Smooth muscle cell (in vitro differentiated cells): ENCODE data around the gene AMZ2. TPM values are rescaled to one million over a fixed set of nuclear protein-coding genes. Genes with fewer than 3 reads are reported as not detected.
A peak's percentile ranks its signal among the peaks of the same experiment; 100 is the strongest.
"Not testable (repeated sequence)": the region's sequence is repeated elsewhere in the genome, so short reads cannot be mapped to it uniquely, and the experiment has no call there.

Experiments used
- DNase-seq: peaks from one replicate; lab custom pipeline; 2025; ENCODE audit not compliant: unreplicated experiment; lab: John Stamatoyannopoulos, UW
- H2AFZ ChIP-seq: fragments of 200-600 bp; sonication (generic); 2 replicates; pipeline ENCODE4 v1.6.0; 2016; ENCODE audit warnings: antibody characterized with exemption, low read depth, mild to moderate bottlenecking
- H3F3A ChIP-seq: fragments of 200-600 bp; sonication (generic); 2 replicates; pipeline ENCODE4 v1.6.0; 2017; ENCODE audit warnings: antibody characterized with exemption, low read depth
- H3K27ac ChIP-seq: fragments of 200-600 bp; sonication (generic); 2 replicates; pipeline ENCODE4 v1.5.1; 2016; ENCODE audit warnings: low read depth, mild to moderate bottlenecking
- H3K27me3 ChIP-seq: fragments of 200-600 bp; sonication (generic); 2 replicates; pipeline ENCODE4 v1.6.1; 2016; ENCODE audit warnings: low read depth, mild to moderate bottlenecking
- H3K36me3 ChIP-seq: fragments of 200-600 bp; sonication (generic); 2 replicates; pipeline ENCODE4 v1.5.1; 2016; ENCODE audit warnings: low read depth
- H3K4me1 ChIP-seq: fragments of 200-600 bp; sonication (generic); 2 replicates; pipeline ENCODE4 v1.5.1; 2016; ENCODE audit warnings: low read depth
- H3K4me2 ChIP-seq: fragments of 200-600 bp; sonication (generic); 2 replicates; pipeline ENCODE4 v1.6.0; 2016; ENCODE audit warnings: mild to moderate bottlenecking
- H3K4me3 ChIP-seq: fragments of 200-600 bp; sonication (generic); 2 replicates; pipeline ENCODE4 v1.5.1; 2016; ENCODE audit warnings: mild to moderate bottlenecking
- H3K79me2 ChIP-seq: fragments of 200-600 bp; sonication (generic); 2 replicates; pipeline ENCODE4 v1.6.0; 2016; ENCODE audit warnings: low read depth, mild to moderate bottlenecking
- H3K9ac ChIP-seq: fragments of 200-600 bp; sonication (generic); 2 replicates; pipeline ENCODE4 v1.6.0; 2016; ENCODE audit warnings: low read depth
- H3K9me3 ChIP-seq: fragments of 200-600 bp; sonication (generic); replicated peaks from 2 replicates; pipeline ENCODE4 v1.5.1; 2016; ENCODE audit warnings: low read depth
- H4K20me1 ChIP-seq: fragments of 200-600 bp; sonication (generic); 2 replicates; pipeline ENCODE4 v1.6.0; 2016; ENCODE audit warnings: low read depth
- WGBS: methylation state at CpG from one replicate; pipeline ENCODE4 v1.1.7; 2016; ENCODE audit warnings: low lambda C conversion rate; 5-methylcytosine and 5-hydroxymethylcytosine counted together
- polyA plus RNA-seq: library from polyadenylated mRNA; unstranded; fragments of >200 nt; fragmentation: Nextera tagmentation; extraction: Ambion mirVana; gene quantifications from 2 replicates; pipeline ENCODE4 v1.2.1, GENCODE V29; 2016
- total RNA-seq: library from RNA; depleted of rRNA; stranded (reverse); fragments of >200 nt; gene quantifications from 2 replicates; pipeline ENCODE4 v1.2.3, GENCODE V29; 2014
- TF ChIP-seq, protein P1 (sequence below): fragments of 200-600 bp; sonication (generic); IDR thresholded peaks from 2 replicates; pipeline ENCODE4 v1.5.1; 2017; ENCODE audit warnings: borderline replicate concordance, mild to moderate bottlenecking, antibody characterized with exemption; ENCODE audit not compliant: insufficient read depth, poor library complexity, severe bottlenecking

The AMZ2 gene
- total and polyA plus RNA-seq, 2 experiments from 2014 or later: 66.3 to 75.5 TPM

DNA sequence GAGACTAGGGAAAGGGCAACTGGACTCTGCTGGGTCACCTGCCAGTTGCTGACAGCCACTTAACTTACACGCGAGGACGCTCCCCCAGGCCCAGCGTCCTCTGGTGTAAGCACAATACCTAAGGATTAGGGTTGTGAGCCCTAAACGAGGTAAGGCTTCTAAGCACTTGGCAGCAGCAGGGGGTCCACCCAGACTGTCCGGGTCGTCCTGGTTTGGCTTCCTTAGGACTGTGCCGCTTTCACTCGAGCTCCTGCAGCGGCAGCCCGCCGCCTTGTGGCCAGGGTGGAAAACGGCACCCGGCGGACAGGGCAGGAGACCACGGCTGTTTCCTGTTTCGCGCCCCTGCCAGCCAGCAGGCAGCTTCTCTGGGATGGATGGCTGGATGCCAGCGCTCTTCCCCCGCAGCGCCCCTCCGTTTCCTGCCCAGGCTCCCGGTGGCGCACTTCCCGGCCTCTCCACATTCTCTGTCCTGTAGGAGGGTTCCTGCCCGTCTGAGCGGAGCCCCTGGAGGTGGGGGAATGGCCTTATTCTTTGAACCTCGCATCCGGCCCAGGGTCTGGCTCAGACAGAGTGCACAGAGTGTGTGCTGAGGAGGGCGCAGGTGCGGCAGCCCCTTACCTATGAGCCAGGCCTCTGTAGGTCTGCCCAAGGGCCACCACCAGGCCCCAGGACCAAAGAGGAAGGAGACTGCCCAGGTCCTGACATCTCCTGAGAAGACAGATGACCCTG is 47.0 kb upstream of the AMZ2 start:
- H3K36me3 ChIP-seq: no peaks in the 10 kb centered on the region
- no peaks in the 10 kb centered on the region for H3K9me3 ChIP-seq
- DNase-seq: peak; percentile 28
- TF ChIP-seq, protein P1, sequence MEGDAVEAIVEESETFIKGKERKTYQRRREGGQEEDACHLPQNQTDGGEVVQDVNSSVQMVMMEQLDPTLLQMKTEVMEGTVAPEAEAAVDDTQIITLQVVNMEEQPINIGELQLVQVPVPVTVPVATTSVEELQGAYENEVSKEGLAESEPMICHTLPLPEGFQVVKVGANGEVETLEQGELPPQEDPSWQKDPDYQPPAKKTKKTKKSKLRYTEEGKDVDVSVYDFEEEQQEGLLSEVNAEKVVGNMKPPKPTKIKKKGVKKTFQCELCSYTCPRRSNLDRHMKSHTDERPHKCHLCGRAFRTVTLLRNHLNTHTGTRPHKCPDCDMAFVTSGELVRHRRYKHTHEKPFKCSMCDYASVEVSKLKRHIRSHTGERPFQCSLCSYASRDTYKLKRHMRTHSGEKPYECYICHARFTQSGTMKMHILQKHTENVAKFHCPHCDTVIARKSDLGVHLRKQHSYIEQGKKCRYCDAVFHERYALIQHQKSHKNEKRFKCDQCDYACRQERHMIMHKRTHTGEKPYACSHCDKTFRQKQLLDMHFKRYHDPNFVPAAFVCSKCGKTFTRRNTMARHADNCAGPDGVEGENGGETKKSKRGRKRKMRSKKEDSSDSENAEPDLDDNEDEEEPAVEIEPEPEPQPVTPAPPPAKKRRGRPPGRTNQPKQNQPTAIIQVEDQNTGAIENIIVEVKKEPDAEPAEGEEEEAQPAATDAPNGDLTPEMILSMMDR: peak; percentile 76
- peaks cover 7% of the 10 kb centered on the region for H3F3A ChIP-seq
- H3K4me1 ChIP-seq: peaks cover 15% of the 10 kb centered on the region
- peaks cover 66% of the 10 kb centered on the region for H3K27me3 ChIP-seq
- no peak overlapping the region for H2AFZ ChIP-seq
- no peaks in the 10 kb centered on the region for H3K79me2 ChIP-seq
- H3K9ac ChIP-seq: no peak overlapping the region
- H4K20me1 ChIP-seq: no peaks in the 10 kb centered on the region
- peak overlapping the region; percentile 64 for H3K4me2 ChIP-seq
- peak overlapping the region; percentile 29 for H3K4me3 ChIP-seq
- 7% methylated on average over 28 of the region's 31 CpGs for WGBS
- H3K27ac ChIP-seq: no peak overlapping the region

DNA sequence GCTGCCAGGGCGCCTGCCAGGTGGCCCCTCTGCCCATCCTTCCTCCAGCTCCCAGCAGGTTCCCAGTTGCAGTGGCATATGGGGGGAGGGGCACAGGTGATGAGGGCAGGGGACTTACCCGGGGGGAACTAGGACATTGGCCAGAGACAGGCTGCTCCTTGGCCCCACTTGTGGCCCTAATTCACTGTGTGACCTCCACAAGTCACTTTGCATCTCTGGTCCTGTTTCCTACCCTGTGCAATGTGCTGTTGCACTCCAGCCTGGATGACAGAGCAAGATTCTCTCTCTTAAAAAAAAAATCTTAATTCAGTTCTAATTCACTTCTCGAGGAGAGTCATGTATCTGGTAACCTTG is 46.4 kb upstream of the AMZ2 start:
- not testable (repeated sequence) for H4K20me1 ChIP-seq, H3K4me3 ChIP-seq, H3F3A ChIP-seq, H3K36me3 ChIP-seq, H2AFZ ChIP-seq, H3K27ac ChIP-seq, H3K4me2 ChIP-seq, H3K9ac ChIP-seq, H3K9me3 ChIP-seq, DNase-seq, H3K79me2 ChIP-seq
- peaks cover 13% of the 10 kb centered on the region for H3K4me1 ChIP-seq
- H3K27me3 ChIP-seq: peaks cover 60% of the 10 kb centered on the region
- 50% methylated on average over 3 of the region's 3 CpGs for WGBS

DNA sequence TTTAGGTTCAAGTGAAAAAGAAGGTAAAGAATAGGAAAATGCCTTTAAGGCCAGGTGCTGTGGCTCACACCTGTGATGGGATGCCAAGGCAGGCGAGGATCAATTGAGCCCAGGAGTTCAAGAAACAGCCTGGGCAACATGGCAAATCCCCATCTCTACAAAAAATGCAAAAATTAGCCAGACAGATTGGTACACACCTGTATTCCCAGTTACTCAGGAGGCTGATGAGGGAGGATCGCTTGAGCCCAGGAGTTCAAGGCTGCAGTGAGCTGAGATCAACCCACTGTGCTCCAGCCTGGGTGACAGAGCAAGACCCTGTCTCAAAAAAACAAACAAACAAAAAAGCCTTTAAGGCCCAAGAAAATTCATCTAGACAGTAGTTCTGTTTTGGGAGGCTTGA is 45.5 kb upstream of the AMZ2 start:
- peaks cover 51% of the 10 kb centered on the region for H3K27me3 ChIP-seq
- not testable (repeated sequence) for H3K79me2 ChIP-seq, H3F3A ChIP-seq

DNA sequence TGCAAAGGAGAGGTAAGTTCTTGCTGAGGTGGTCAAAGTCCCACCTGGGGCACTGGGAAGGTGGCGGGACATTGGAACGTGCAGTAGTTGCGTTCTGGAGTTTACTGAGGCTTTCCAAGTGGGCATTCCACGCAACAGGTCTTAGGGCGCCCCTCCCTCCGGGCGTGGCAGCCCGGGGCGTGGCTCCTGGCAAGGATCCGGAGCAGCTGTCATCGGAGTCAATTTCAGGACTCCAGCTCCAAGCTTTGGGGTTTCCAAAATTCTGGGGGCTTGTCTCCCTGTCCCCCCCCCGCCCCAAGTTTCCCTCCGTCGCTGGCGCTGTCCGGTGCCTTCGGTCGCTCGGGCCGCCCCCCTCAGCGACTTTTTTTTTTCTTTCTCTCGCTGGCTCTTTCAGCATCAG is 43.1 kb upstream of the AMZ2 start:
- TF ChIP-seq, protein P1: no peak
- H4K20me1 ChIP-seq: no peaks in the 10 kb centered on the region
- peak overlapping the region; percentile 86 for H2AFZ ChIP-seq
- H3K27me3 ChIP-seq: peaks cover 27% of the 10 kb centered on the region
- DNase-seq: no peak
- H3K4me3 ChIP-seq: peak overlapping the region; percentile 85
- H3K4me1 ChIP-seq: peaks cover 18% of the 10 kb centered on the region
- H3K9me3 ChIP-seq: no peaks in the 10 kb centered on the region
- 5% methylated on average over 14 of the region's 22 CpGs for WGBS
- no peaks in the 10 kb centered on the region for H3K36me3 ChIP-seq
- peak overlapping the region; percentile 91 for H3K4me2 ChIP-seq
- no peak overlapping the region for H3K9ac ChIP-seq
- H3F3A ChIP-seq: peaks cover 7% of the 10 kb centered on the region
- no peak overlapping the region for H3K27ac ChIP-seq
- H3K79me2 ChIP-seq: no peaks in the 10 kb centered on the region

More for the DNA sequence above, 45.5 kb upstream of the AMZ2 start:
- H2AFZ ChIP-seq, DNase-seq, H3K9me3 ChIP-seq, H3K36me3 ChIP-seq, H3K4me3 ChIP-seq, H3K27ac ChIP-seq, H3K9ac ChIP-seq, H3K4me2 ChIP-seq, H4K20me1 ChIP-seq: not testable (repeated sequence)
- WGBS: 72% methylated on average over 2 of the region's 2 CpGs
- peaks cover 19% of the 10 kb centered on the region for H3K4me1 ChIP-seq
